MG63 (cell line): ENCODE data around the gene NCAPD2. TPM values are rescaled to one million over a fixed set of nuclear protein-coding genes. Genes with fewer than 3 reads are reported as not detected.
"Not testable (repeated sequence)": the region's sequence is repeated elsewhere in the genome, so short reads cannot be mapped to it uniquely, and the experiment has no call there.

Experiments
- DNase-seq: peaks from one replicate; pipeline ENCODE4 v3.0.0-alpha.2; 2020
- H3K27me3 ChIP-seq: fragments of 250-450 bp; sonication (Bioruptor Pico); 2 replicates; pipeline ENCODE4 v1.5.1; 2020; ENCODE audit warnings: mild to moderate bottlenecking, moderate library complexity
- H3K36me3 ChIP-seq: fragments of 250-450 bp; sonication (Bioruptor Pico); 2 replicates; pipeline ENCODE4 v1.5.1; 2020; ENCODE audit warnings: mild to moderate bottlenecking, moderate library complexity
- H3K4me3 ChIP-seq: fragments of 250-450 bp; sonication (Bioruptor Pico); 2 replicates; pipeline ENCODE4 v1.5.1; 2020; ENCODE audit warnings: mild to moderate bottlenecking, moderate library complexity
- H3K9me3 ChIP-seq: fragments of 250-450 bp; sonication (Bioruptor Pico); 2 replicates; pipeline ENCODE4 v1.5.1; 2020; ENCODE audit warnings: mild to moderate bottlenecking, moderate library complexity
- total RNA-seq: library from RNA; depleted of rRNA; stranded (reverse); fragments of >200 nt; shearing (Covaris generic); gene quantifications from 2 replicates; pipeline ENCODE4 v1.2.3, GENCODE V29; 2014; ENCODE audit warnings: low replicate concordance

Gene NCAPD2
- total RNA-seq, 1 experiment from 2014 or later, result 95.9 TPM

DNA sequence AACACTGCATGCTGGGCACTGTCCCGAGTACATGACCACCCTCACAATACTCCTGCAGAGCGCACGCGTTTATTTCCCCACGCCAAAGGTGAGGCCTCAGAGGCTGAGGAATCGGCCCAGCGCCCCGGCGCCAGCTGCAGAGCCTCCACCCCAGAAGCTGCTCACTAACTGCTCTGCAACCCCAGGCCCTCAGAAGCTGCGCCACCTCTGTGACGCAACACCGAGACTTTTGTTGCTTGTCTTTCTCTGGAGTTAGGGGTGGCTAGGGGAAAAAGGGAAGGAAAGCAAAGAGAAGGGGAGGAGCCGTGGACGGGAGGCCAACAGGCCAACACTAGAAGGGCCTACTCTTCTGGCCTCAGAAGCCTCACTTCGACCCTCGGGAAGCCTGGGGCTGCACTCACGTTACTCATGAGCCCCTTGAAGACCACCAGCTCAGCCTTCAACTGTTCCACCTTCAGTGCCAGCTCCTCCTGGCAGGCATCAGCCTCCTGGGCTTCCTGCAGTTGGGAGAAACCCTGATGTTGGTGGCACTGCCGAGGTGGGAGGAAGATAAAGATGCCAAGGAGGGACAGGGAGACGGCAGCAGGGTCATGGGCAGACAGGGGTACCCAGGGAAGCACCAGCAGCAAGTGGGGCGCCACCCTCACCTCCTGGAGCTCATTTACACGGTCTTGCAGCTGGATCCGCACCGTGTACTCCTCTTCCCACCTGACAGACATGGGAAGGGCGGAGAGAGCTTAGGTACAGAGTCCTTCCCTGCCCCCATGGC, 56.6 kb downstream of the NCAPD2 start:
- no peak for DNase-seq

GRCh38 chr12:6551063-6551461, 57.2 kb downstream of the NCAPD2 start:
- H3K36me3 ChIP-seq, result peaks cover 60% of the 10 kb centered on the region
- DNase-seq, result no peak
- H3K27me3 ChIP-seq, result no peaks in the 10 kb centered on the region
- H3K9me3 ChIP-seq, result no peaks in the 10 kb centered on the region
- H3K4me3 ChIP-seq, result no peak overlapping the region

More for the DNA sequence above, 56.6 kb downstream of the NCAPD2 start:
- no peaks in the 10 kb centered on the region for H3K9me3 ChIP-seq
- no peak overlapping the region for H3K4me3 ChIP-seq
- H3K27me3 ChIP-seq, result no peaks in the 10 kb centered on the region
- H3K36me3 ChIP-seq, result peaks cover 64% of the 10 kb centered on the region

DNA sequence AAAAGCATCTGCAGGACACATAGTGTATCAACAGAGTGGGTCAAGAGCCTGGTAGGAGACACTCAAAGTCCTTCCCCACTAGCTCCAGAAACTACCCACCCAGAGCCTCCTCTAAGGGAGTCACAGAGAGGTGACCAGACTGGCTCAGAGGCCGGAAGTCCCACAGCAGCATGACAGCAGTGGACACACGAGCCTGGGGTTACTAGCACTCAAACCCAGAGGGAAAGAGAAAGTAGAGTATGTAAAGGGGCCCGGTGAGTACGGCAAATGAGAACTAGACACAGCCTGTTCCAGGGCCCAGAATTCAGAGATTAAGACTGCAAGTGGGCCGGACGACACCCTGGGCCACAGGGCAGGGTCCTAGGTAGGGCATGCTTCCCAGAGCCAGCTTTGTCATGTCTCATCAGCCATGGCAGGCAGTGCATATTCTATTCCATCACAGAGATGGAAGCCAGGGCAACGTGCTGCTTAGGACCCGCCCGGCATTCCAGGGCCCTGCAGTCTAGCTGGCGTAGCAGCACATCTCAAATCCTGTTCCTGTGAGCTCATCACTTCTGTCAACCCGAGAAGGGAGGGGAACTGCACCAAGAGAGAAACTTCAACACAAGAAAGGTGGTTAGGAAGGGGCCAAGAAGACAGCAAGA, 57.7 kb downstream of the NCAPD2 start:
- Histone ChIP-seq H3K27me3 (no peaks in the 10 kb centered on the region), H3K4me3 (peak overlapping the region; percentile 7; the same call in 1 of the 2 replicates), H3K9me3 (no peaks in the 10 kb centered on the region), H3K36me3 (peaks cover 62% of the 10 kb centered on the region)
- peak; percentile 80 for DNase-seq

- no peaks in the 10 kb centered on the region for H3K9me3 ChIP-seq
- DNase-seq, result peak; percentile 82
- no peaks in the 10 kb centered on the region for H3K27me3 ChIP-seq
- peaks cover 63% of the 10 kb centered on the region for H3K36me3 ChIP-seq
- H3K4me3 ChIP-seq, result no peak overlapping the region
Observed at GRCh38 chr12:6552140-6552551, 58.2 kb downstream of the NCAPD2 start.

GRCh38 chr12:6553051-6553868, 59.4 kb downstream of the NCAPD2 start:
- Histone ChIP-seq H3K9me3 (no peaks in the 10 kb centered on the region), H3K27me3 (no peaks in the 10 kb centered on the region), H3K4me3 (peak overlapping the region; percentile 16), H3K36me3 (peaks cover 60% of the 10 kb centered on the region)
- peak; percentile 83 for DNase-seq

- peaks cover 67% of the 10 kb centered on the region for H3K36me3 ChIP-seq
- no peaks in the 10 kb centered on the region for H3K27me3 ChIP-seq
Observed at GRCh38 chr12:6554168-6555017, 60.5 kb downstream of the NCAPD2 start.

DNA sequence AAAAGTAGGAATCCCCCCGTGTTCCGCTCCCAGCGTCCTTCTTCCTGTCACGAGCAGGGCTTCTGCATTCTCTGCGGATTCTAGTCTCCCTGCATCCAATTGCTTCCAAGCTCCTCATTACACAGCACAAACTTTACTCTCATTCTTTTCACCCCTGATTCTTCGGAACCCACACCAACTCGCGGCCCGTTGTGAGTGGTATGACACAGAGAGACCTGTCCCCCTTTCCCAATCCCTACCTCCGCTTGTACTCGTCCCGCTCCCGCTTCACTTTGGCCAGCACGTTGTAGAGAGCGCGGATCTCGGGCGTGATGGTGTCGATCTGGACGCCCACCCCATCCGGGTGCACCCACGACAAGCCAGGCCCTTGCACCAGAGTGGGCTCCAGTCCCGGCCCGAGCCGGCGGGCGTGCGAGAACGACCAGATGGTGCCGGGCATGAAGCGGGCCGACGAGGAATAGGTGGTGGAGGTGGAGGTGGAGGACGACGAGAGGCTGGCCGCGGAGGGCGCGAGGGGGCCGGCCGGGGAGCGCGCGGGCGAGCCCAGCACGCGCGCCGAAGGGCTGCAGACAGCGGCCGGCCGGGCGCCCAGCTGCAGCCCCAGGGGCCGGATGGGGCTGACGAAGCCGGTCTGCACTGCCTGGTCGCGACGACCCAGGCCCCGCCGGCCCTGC, 61.3 kb downstream of the NCAPD2 start:
- no peaks in the 10 kb centered on the region for H3K9me3 ChIP-seq
- no peaks in the 10 kb centered on the region for H3K27me3 ChIP-seq
- no peak for DNase-seq
- H3K36me3 ChIP-seq, result peaks cover 68% of the 10 kb centered on the region
- H3K4me3 ChIP-seq, result peak overlapping the region; percentile 70

More at GRCh38 chr12:6554168-6555017, 60.5 kb downstream of the NCAPD2 start:
- Histone ChIP-seq H3K9me3 (no peaks in the 10 kb centered on the region), H3K4me3 (peak overlapping the region; percentile 70)
- peak; percentile 85 for DNase-seq

GRCh38 chr12:6556496-6556817, 62.6 kb downstream of the NCAPD2 start:
- peaks cover 68% of the 10 kb centered on the region for H3K36me3 ChIP-seq
- not testable (repeated sequence) for DNase-seq, H3K27me3 ChIP-seq, H3K9me3 ChIP-seq
- peak overlapping the region; percentile 70 for H3K4me3 ChIP-seq

DNA sequence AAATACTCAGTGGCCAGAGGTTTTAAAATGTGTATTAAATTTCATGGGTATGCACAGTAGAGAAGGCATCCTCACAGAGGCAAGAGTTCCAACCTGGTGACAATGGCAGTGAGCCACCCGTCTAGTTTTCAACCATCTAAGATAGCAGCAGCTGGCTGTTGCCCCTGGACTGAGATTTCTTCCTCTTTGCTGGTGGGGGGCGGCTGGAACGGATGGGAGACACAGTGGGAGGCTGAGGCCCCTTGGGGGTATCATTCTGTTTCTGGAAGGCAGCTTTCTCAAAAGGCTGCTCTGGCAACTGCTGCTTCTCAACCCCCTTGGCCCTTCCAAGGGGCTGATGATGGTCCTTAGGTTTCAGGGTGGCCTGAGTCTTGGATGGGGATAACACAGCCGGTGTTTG, 63.0 kb downstream of the NCAPD2 start:
- no peak for DNase-seq
- no peaks in the 10 kb centered on the region for H3K27me3 ChIP-seq

GRCh38 chr12:6558014-6558760, 64.3 kb downstream of the NCAPD2 start:
- H3K36me3 ChIP-seq, result peaks cover 72% of the 10 kb centered on the region
- not testable (repeated sequence) for H3K4me3 ChIP-seq, H3K27me3 ChIP-seq, H3K9me3 ChIP-seq
- DNase-seq, result peak; percentile 53

More for the DNA sequence above, 63.0 kb downstream of the NCAPD2 start:
- H3K36me3 ChIP-seq, result peaks cover 68% of the 10 kb centered on the region
- H3K9me3 ChIP-seq, result no peaks in the 10 kb centered on the region
- H3K4me3 ChIP-seq, result no peak overlapping the region

GRCh38 chr12:6559500-6559899, 65.6 kb downstream of the NCAPD2 start:
- Histone ChIP-seq H3K27me3 (no peaks in the 10 kb centered on the region), H3K36me3 (peaks cover 83% of the 10 kb centered on the region), H3K4me3 (no peak overlapping the region), H3K9me3 (no peaks in the 10 kb centered on the region)
- DNase-seq, result no peak

- no peaks in the 10 kb centered on the region for H3K9me3 ChIP-seq
- H3K4me3 ChIP-seq, result no peak overlapping the region
- H3K27me3 ChIP-seq, result no peaks in the 10 kb centered on the region
- peaks cover 92% of the 10 kb centered on the region for H3K36me3 ChIP-seq
- DNase-seq, result no peak
Observed at GRCh38 chr12:6560501-6561205, 66.8 kb downstream of the NCAPD2 start.

GRCh38 chr12:6562881-6563280, 69.0 kb downstream of the NCAPD2 start:
- no peak for DNase-seq
- H3K9me3 ChIP-seq, result no peaks in the 10 kb centered on the region
- peaks cover 96% of the 10 kb centered on the region for H3K36me3 ChIP-seq

GRCh38 chr12:6563448-6564050, 69.6 kb downstream of the NCAPD2 start:
- H3K27me3 ChIP-seq, result no peaks in the 10 kb centered on the region
- peaks cover 93% of the 10 kb centered on the region for H3K36me3 ChIP-seq
- no peaks in the 10 kb centered on the region for H3K9me3 ChIP-seq
- peak; percentile 15 for DNase-seq
- H3K4me3 ChIP-seq, result no peak overlapping the region

More at GRCh38 chr12:6562881-6563280, 69.0 kb downstream of the NCAPD2 start:
- no peaks in the 10 kb centered on the region for H3K27me3 ChIP-seq
- no peak overlapping the region for H3K4me3 ChIP-seq
